Aorta (tissue), 5 donors: Measurements from ENCODE around the gene THBS3. TPM values are rescaled to one million over a fixed set of nuclear protein-coding genes. Genes with fewer than 3 reads are reported as not detected.
"Not testable (repeated sequence)": the region's sequence is repeated elsewhere in the genome, so short reads cannot be mapped to it uniquely, and the experiment has no call there.

Experiments used
- ATAC-seq: fragments of 200-7000 bp; cut with Tn5 transposase; one replicate; pipeline ENCODE4 v1.9.1; 2022; ENCODE audit warnings: moderate library complexity; ENCODE audit not compliant: low FRiP score
- DNase-seq, 2 donors: peaks; one replicate each; pipeline ENCODE4 v3.0.0-alpha.2; 2020
- H3K27ac ChIP-seq, 2 donors: one replicate each; pipeline ENCODE4 v1.5.1; 2013; ENCODE audit warnings: low read length in 2 of 2, mild to moderate bottlenecking in 2 of 2, moderate library complexity in 2 of 2, control low read depth in 1 of 2, inconsistent platforms in 1 of 2, low read depth in 1 of 2
- H3K27me3 ChIP-seq, 2 donors: one replicate each; pipeline ENCODE4 v1.6.1; 2013; ENCODE audit warnings: control low read depth in 1 of 2, low read length in 1 of 2, mild to moderate bottlenecking in 1 of 2, moderate library complexity in 1 of 2; ENCODE audit not compliant: insufficient read depth in 2 of 2, control insufficient read depth in 1 of 2
- H3K36me3 ChIP-seq, 2 donors: one replicate each; pipeline ENCODE4 v1.6.1; 2013; ENCODE audit warnings: control low read depth in 1 of 2, low read length in 1 of 2, mild to moderate bottlenecking in 1 of 2; ENCODE audit not compliant: insufficient read depth in 2 of 2, control insufficient read depth in 1 of 2
- H3K4me1 ChIP-seq, 2 donors: one replicate each; pipeline ENCODE4 v1.6.1; 2013; ENCODE audit warnings: low read length in 2 of 2, control low read depth in 1 of 2, mild to moderate bottlenecking in 1 of 2, moderate library complexity in 1 of 2; ENCODE audit not compliant: insufficient read depth in 2 of 2, control insufficient read depth in 1 of 2
- H3K4me3 ChIP-seq, 2 donors: one replicate each; pipeline ENCODE4 v1.5.1; 2013; ENCODE audit warnings: low read length in 2 of 2, control low read depth in 1 of 2, mild to moderate bottlenecking in 1 of 2
- H3K9me3 ChIP-seq: one replicate; pipeline ENCODE4 v1.6.1; 2013; ENCODE audit warnings: mild to moderate bottlenecking, low read length; ENCODE audit not compliant: control insufficient read depth
- WGBS, 2 donors: extraction: QIAGEN DNeasy Blood & Tissue Kit; methylation state at CpG; one replicate each; pipeline ENCODE4 v1.1.7; 2013; 5-methylcytosine and 5-hydroxymethylcytosine counted together
- intact Hi-C, 2 donors: fragments of 100-400 bp; cut with DNase I; formaldehyde crosslinking; loops; one replicate each; pipeline versions ENCODE4 v1.14.2 to v1.15.0; 2022
- polyA plus RNA-seq, 2 donors: library from polyadenylated mRNA; stranded (reverse); fragments of 200-250 nt; gene quantifications; one replicate each; pipeline ENCODE4 v1.2.3, GENCODE V29; 2013
- total RNA-seq, 2 donors: library from RNA; stranded (reverse); fragmentation: NEBNext Ultra II Directional; extraction: Animal tissue kit (Norgen Biotek cat#: 25700); gene quantifications; one replicate each; pipeline ENCODE4 v1.2.1, GENCODE V29; 2021
- donor health status: healthy with polysubstance abuse.
- donor health status: Bipolar disorder and iron deficiency.
- donor health status: DM: no; HTN: no; CAD: no.
- donor health status: DM: no; HTN: no; CAD: no.
- donor health status: DM: yes; HTN: yes; CAD: no.

The THBS3 gene
- total and polyA plus RNA-seq, 4 donors, result 21.7 to 195 (median 78.4) TPM

GRCh38 chr1:155196893-155197638, 10.6 kb downstream of the THBS3 start:
- Histone ChIP-seq H3K9me3 (no peaks in the 10 kb centered on the region), H3K4me3 (no peak overlapping the region), H3K27me3 (no peaks in the 10 kb centered on the region), H3K4me1 (no peaks in the 10 kb centered on the region), H3K27ac (no peak overlapping the region), H3K36me3 (peaks cover 0 to 4% of the 10 kb centered on the region in 2 donors)
- DNase-seq (peak; percentile 64 to 79), ATAC-seq (no peak)
- 92 to 93% methylated on average over 20 of the region's 20 CpGs for WGBS, 2 donors
- intact Hi-C loops, result no loop called here

GRCh38 chr1:155196103-155196892, 11.4 kb downstream of the THBS3 start:
- H3K36me3 ChIP-seq, result peaks cover 0 to 4% of the 10 kb centered on the region in 2 donors
- intact Hi-C loops, result no loop called here
- 85 to 88% methylated on average over 6 of the region's 6 CpGs for WGBS, 2 donors

DNA sequence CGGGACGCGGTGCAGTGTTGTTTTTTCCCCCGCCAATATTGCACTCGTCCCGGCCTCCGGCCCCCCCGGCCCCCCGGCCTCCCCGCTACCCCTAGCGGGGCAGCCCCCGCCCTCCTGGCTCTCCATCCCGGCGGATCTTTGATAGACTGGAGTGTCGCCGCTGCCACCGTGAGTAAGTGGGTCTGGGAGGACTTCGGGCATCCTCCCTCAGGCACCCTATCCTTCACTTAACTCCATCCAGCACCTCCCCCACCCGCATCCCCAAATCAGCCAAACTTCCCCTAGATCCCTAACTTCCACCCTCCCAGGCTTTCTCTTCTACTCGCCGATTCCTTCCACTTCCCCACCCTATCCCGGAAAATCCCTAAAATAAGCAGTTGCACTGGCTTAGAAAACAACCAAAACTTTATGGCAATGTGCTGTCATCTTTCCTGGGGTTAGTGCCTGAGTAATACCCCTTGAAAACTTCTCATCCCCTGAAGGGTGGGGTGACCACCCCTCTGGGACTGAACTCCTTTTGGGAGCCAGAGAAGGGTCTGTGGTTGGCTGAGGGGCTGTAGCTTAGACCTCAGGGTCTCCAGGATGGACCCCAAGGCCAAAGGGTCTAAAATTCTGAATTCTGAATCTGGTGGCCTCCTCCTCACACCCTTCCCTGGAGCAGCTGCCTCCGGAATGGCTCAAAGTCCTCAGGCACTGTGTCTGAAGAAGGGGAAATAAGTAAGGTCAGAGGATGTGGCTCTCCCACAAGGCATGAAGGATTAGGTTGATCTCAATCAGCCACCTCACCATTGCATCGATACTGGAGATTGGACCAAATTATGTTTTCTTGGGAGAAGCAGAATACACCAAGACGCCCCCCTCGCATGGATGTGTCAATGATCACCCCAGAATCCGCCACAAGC, 12.2 kb downstream of the THBS3 start:
- Histone ChIP-seq H3K4me1 (no peaks in the 10 kb centered on the region), H3K27me3 (no peaks in the 10 kb centered on the region), H3K27ac (no peak overlapping the region), H3K36me3 (peaks cover 0 to 4% of the 10 kb centered on the region in 2 donors), H3K9me3 (no peaks in the 10 kb centered on the region), H3K4me3 (peak overlapping the region; percentile 6 to 49)
- intact Hi-C loops, result no loop called here
- ATAC-seq, result no peak
- 20 to 35% methylated on average over 15 to 27 of the region's 27 CpGs for WGBS, 2 donors
- DNase-seq, result peak; percentile 24 to 34

More at GRCh38 chr1:155196103-155196892, 11.4 kb downstream of the THBS3 start:
- Histone ChIP-seq H3K9me3 (no peaks in the 10 kb centered on the region), H3K27ac (no peak overlapping the region), H3K4me1 (no peaks in the 10 kb centered on the region), H3K27me3 (no peaks in the 10 kb centered on the region), H3K4me3 (no peak overlapping the region)
- ATAC-seq, result no peak
- DNase-seq, result peak; percentile 45 to 73

- not testable (repeated sequence) for H3K4me3 ChIP-seq, H3K36me3 ChIP-seq, DNase-seq, H3K27me3 ChIP-seq, ATAC-seq, H3K4me1 ChIP-seq, H3K9me3 ChIP-seq
- WGBS, 2 donors, result 4 to 8% methylated on average over 16 of the region's 16 CpGs
- H3K27ac ChIP-seq, result peak overlapping the region in 1 of 2 donors; percentile 68
- intact Hi-C loops, result loop anchor here (1.0 to 5.0 kb wide), 4 partner anchors 18 to 128 kb away; partner anchors contain the start of genes FDPS (in 1 of the 2) and RUSC1 (in 1 of the 2)
Measured at GRCh38 chr1:155193991-155194240, 13.8 kb downstream of the THBS3 start.

DNA sequence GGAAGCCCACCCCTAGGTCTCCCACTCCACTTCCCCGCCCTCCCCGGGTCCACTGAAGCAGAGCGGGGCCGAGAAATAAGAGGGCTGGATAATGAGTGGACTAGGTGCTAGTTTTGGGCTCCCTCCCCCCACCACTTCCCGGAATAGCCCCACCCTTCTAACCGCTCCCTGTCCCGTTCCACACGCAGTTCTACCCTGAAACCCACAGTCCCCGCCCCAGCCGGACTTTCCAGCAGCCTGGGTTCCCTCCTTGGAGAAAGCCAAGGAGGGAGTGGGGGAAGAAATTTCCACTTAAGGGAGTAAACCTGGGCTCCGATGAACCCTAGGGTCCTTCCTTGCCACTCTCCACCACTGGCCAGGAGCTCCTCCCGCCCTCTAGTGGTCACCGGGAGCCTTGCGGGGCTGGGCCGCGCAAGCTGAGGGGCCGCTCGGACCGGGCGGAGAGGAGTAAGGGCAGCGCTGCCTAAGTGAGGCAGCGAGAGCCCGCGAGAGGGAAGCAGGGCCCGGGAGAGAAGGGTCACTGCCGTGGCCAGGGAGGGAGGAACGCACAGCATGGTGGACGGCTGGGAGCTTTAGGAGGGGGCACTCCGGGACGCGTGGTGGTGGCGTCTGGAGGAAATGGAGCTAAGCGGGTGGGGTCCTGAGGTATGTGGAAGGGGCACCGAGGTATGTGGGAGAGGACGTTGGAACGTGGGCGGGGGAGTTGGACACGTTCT, 14.3 kb downstream of the THBS3 start:
- DNase-seq (peak; percentile 94 to 97), ATAC-seq (peak; percentile 92)
- peaks cover 0 to 4% of the 10 kb centered on the region in 2 donors for H3K36me3 ChIP-seq
- intact Hi-C loops, result loop anchor here (1.0 to 5.0 kb wide), 4 partner anchors 17 to 129 kb away; partner anchors contain the start of genes FDPS (in 1 of the 2) and RUSC1 (in 1 of the 2)
- H3K9me3 ChIP-seq, result no peaks in the 10 kb centered on the region
- H3K4me3 ChIP-seq, result no peak overlapping the region
- WGBS, 2 donors, result 1 to 2% methylated on average over 38 of the region's 38 CpGs
- H3K27ac ChIP-seq, result peak overlapping the region in 1 of 2 donors; percentile 68
- H3K27me3 ChIP-seq, result no peaks in the 10 kb centered on the region
- H3K4me1 ChIP-seq, result no peaks in the 10 kb centered on the region

GRCh38 chr1:155192346-155193274, 15.1 kb downstream of the THBS3 start:
- no peak for DNase-seq
- Histone ChIP-seq H3K36me3 (peaks cover 0 to 2% of the 10 kb centered on the region in 2 donors), H3K9me3 (no peaks in the 10 kb centered on the region), H3K27me3 (no peaks in the 10 kb centered on the region), H3K4me1 (no peaks in the 10 kb centered on the region), H3K4me3 (no peak overlapping the region), H3K27ac (peak overlapping the region in 1 of 2 donors; percentile 68)
- intact Hi-C loops, result loop anchor here (1.0 to 5.0 kb wide), 4 partner anchors 16 to 130 kb away; partner anchors contain the start of genes FDPS (in 1 of the 2) and RUSC1 (in 1 of the 2)
- peak; percentile 1 for ATAC-seq
- 53 to 57% methylated on average over 13 to 20 of the region's 20 CpGs for WGBS, 2 donors

DNA sequence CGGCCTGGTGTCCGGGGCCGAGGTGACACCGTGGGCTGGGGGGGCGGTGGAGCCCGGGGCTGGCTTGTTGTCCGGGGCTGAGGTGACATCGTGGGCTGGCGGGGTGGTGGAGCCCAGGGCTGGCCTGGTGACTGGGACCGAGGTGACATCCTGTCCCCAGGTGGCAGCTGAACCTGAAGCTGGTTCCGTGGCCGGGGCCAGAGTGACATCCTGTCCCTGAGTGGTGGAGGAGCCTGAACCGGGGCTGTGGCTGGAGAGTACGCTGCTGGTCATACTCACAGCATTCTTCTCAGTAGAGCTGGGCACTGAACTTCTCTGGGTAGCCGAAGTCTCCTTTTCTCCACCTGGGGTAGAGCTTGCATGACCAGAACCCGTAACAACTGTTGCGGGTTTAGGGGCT, 15.8 kb downstream of the THBS3 start:
- H3K27ac ChIP-seq, result no peak overlapping the region
- DNase-seq, result no peak
- ATAC-seq, result no peak
- no peaks in the 10 kb centered on the region for H3K9me3 ChIP-seq
- intact Hi-C loops, result loop anchor here (5.0 kb wide), 3 partner anchors 35 to 130 kb away; partner anchors contain the start of genes FDPS (in 1 of the 2) and RUSC1 (in 1 of the 2)
- 92 to 94% methylated on average over 17 of the region's 17 CpGs for WGBS, 2 donors
- peaks cover 0 to under 1% of the 10 kb centered on the region in 2 donors for H3K36me3 ChIP-seq
- no peak overlapping the region for H3K4me3 ChIP-seq
- H3K27me3 ChIP-seq, result no peaks in the 10 kb centered on the region
- no peaks in the 10 kb centered on the region for H3K4me1 ChIP-seq
